GM06990 (cell line): Measurements from ENCODE around the gene IL33.

Source experiments
- DNase-seq: peaks from one replicate; pipeline ENCODE4 v3.0.0-alpha.2; 2011; ENCODE audit not compliant: insufficient read length; ENCODE audit errors: extremely low read depth
- H3K27me3 ChIP-seq: replicated peaks from 2 replicates; pipeline ENCODE4 v1.6.0; 2011; ENCODE audit warnings: low read length; ENCODE audit not compliant: control insufficient read depth, insufficient read depth
- H3K36me3 ChIP-seq: 2 replicates; pipeline ENCODE4 v1.5.1; 2011; ENCODE audit warnings: low read length; ENCODE audit not compliant: control insufficient read depth, insufficient read depth
- H3K4me3 ChIP-seq: replicated peaks from 2 replicates; pipeline ENCODE4 v1.5.1; 2011; ENCODE audit warnings: low read depth, mild to moderate bottlenecking, control low read depth, low read length
- TF ChIP-seq, protein P1 (sequence below): IDR thresholded peaks from 2 replicates; pipeline ENCODE4 v1.5.1; 2011; ENCODE audit warnings: low read length, control low read depth, mild to moderate bottlenecking, inconsistent platforms; ENCODE audit not compliant: insufficient read depth, poor library complexity, severe bottlenecking

Gene IL33

DNA sequence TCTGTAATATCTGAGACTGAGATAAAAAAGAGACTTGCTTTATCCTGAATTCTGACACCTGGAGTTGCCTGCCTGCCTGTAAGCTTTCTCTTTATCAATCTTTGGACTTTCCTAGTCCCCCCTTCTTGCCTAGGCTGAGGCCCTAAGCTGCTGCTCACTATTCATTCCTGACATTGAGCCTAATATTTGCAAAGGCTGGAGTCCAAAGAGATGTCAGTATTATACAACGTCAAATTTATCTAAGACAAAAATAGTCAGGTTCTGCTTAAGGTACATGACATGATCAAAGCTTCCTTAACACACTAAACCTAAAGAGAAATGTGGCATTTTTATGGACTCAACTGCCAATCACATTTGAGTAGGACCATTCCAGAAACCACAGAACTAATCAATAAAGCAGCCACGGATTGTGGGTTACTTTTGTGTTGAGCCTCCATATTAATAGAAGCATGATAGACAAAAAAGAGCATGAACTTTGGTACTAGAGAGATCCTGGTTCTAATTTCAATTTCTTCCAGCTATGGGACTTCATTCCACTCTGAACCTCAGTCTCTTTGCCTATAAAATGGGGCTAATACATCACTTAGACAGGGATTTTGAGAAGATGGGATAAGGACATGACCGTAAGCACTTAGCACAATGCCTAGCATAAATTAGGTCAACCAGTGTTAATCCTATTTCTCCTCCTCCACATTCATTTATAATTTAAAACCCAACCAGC lies 56.1 kb downstream of the IL33 start:
- TF ChIP-seq, protein P1, sequence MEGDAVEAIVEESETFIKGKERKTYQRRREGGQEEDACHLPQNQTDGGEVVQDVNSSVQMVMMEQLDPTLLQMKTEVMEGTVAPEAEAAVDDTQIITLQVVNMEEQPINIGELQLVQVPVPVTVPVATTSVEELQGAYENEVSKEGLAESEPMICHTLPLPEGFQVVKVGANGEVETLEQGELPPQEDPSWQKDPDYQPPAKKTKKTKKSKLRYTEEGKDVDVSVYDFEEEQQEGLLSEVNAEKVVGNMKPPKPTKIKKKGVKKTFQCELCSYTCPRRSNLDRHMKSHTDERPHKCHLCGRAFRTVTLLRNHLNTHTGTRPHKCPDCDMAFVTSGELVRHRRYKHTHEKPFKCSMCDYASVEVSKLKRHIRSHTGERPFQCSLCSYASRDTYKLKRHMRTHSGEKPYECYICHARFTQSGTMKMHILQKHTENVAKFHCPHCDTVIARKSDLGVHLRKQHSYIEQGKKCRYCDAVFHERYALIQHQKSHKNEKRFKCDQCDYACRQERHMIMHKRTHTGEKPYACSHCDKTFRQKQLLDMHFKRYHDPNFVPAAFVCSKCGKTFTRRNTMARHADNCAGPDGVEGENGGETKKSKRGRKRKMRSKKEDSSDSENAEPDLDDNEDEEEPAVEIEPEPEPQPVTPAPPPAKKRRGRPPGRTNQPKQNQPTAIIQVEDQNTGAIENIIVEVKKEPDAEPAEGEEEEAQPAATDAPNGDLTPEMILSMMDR, result no peak
- no peak overlapping the region for H3K4me3 ChIP-seq
- no peaks in the 10 kb centered on the region for H3K36me3 ChIP-seq
- no peaks in the 10 kb centered on the region for H3K27me3 ChIP-seq
- DNase-seq, result no peak

DNA sequence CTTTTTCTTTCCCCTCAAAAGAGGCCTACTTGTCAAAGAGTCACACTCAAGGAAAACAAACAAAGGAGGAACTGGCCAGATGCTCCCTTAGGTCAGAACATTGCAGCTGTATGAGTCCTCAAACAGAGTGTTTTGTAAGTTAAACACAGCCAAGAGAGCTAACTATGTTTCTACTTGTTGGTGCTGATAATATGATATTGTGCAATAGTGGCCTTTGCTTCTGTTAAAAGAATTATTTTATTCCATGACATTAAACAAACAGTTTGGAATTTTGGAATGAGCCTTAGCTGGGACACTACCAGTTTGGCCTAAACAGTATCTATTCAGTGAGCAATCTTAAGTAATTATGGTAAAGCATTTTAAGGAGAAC lies 56.6 kb downstream of the IL33 start:
- TF ChIP-seq, protein P1, result no peak

DNA sequence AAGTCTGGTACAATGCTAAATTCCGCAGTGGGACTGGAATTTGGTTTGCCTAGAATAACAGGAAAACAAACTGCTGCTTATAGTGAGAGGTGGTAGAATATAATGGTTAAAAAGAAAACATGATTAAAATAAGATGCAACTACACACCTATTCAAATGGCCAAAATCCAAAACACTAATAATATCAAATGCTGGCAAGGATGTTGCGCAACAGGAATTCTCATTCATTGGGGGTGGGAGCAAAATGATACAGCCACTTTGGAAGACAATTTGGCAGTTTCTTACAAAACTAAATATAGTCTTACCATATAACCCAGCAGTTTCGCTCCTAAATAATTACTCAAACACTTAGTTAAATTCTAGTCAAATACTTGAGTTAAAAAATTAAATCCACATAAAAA lies 61.8 kb downstream of the IL33 start:
- Histone ChIP-seq H3K36me3 (no peaks in the 10 kb centered on the region), H3K27me3 (no peaks in the 10 kb centered on the region), H3K4me3 (no peak overlapping the region)
- TF ChIP-seq, protein P1, result no peak
- DNase-seq, result no peak

More for the DNA sequence above, 56.6 kb downstream of the IL33 start:
- no peaks in the 10 kb centered on the region for H3K27me3 ChIP-seq
- H3K36me3 ChIP-seq, result no peaks in the 10 kb centered on the region
- H3K4me3 ChIP-seq, result no peak overlapping the region
- DNase-seq, result no peak

DNA sequence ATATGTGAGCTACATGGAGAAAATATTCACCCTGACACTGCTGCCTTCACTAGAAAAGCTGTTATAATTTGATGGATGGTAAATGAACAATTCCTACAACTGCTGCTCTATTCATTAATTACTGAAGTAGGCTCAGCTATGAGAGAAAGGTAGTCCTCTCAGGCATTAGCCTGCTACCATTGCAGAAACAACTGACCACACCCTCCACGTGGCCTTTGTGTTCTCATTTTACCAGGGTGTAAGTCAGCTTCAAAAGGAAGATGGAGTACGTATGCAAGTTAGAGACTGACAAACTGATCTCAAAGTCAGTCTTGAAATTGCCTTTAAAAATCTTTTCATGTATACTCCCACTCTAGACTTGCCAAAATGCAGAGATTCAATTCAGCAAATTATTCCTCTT lies 86.3 kb downstream of the IL33 start:
- no peak overlapping the region for H3K4me3 ChIP-seq
- no peak for DNase-seq
- TF ChIP-seq, protein P1, result no peak
- no peaks in the 10 kb centered on the region for H3K36me3 ChIP-seq
- no peaks in the 10 kb centered on the region for H3K27me3 ChIP-seq

DNA sequence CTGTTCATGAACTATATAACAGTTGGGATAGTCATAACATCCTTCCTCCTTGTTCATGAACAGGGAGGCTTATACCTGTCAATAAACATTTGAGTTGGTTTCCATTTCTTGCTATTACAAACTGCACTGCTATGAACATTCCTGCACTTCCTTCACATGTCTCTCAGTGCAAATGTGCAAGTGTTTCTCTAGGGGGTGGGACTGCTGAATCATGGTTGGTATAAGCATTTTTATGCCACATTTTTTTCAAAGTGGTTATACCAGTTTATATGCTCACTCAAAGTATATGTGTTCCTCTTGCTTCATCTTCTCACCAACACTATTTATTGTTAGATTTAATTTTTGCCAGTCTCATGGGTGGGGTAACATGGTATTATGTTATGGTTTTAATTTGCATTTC lies 86.8 kb downstream of the IL33 start:
- Histone ChIP-seq H3K4me3 (no peak overlapping the region), H3K36me3 (no peaks in the 10 kb centered on the region), H3K27me3 (no peaks in the 10 kb centered on the region)
- no peak for DNase-seq
- TF ChIP-seq, protein P1, result no peak

DNA sequence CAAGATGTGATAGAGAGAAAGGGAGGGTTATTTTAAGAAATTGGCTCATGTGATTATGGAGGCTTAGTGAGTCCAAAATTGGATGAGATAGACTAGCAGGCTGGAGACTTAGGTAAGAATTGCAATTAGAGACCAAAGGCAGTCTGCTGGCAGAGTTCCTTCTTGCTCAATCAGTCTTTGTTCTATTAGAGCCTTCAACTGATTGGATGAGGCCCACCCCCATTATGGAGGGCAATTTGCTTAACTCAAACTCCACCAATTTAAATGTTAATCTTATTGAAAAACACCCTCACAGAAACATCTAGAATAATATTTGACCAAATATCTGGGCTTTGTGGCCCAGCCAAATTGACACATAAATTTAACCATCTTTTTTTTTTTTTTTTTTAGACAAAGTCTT lies 88.6 kb downstream of the IL33 start:
- no peaks in the 10 kb centered on the region for H3K27me3 ChIP-seq
- DNase-seq, result no peak
- TF ChIP-seq, protein P1, result no peak
- H3K4me3 ChIP-seq, result no peak overlapping the region
- H3K36me3 ChIP-seq, result no peaks in the 10 kb centered on the region
